HEK293T (cell line): ENCODE data around the gene ARHGAP5.

Experiments used
- ARNT ChIP-seq: fragments of 450-650 bp; IDR thresholded peaks from 2 replicates; pipeline ENCODE4 v1.6.1; 2017; ENCODE audit warnings: mild to moderate bottlenecking
- BHLHE40 ChIP-seq: fragments of 450-650 bp; IDR thresholded peaks from 2 replicates; pipeline ENCODE4 v1.6.1; 2016; ENCODE audit warnings: mild to moderate bottlenecking, moderate library complexity, borderline replicate concordance
- CTBP1 ChIP-seq: fragments of 450-650 bp; IDR thresholded peaks from 2 replicates; pipeline ENCODE4 v1.6.1; 2016; ENCODE audit warnings: borderline replicate concordance
- FOXA1 ChIP-seq: fragments of 450-650 bp; IDR thresholded peaks from 2 replicates; pipeline ENCODE4 v1.6.1; 2016; ENCODE audit warnings: mild to moderate bottlenecking
- FOXK2 ChIP-seq: fragments of 450-650 bp; IDR thresholded peaks from 2 replicates; pipeline ENCODE4 v1.6.1; 2016; ENCODE audit warnings: mild to moderate bottlenecking
- FOXM1 ChIP-seq: fragments of 450-650 bp; IDR thresholded peaks from 2 replicates; pipeline ENCODE4 v1.6.1; 2017; ENCODE audit warnings: mild to moderate bottlenecking, borderline replicate concordance
- HDGF ChIP-seq: fragments of 450-650 bp; IDR thresholded peaks from 2 replicates; pipeline ENCODE4 v1.6.1; 2017; ENCODE audit warnings: antibody characterized with exemption, borderline replicate concordance
- L3MBTL2 ChIP-seq: fragments of 450-650 bp; conservative IDR thresholded peaks from 2 replicates; pipeline ENCODE4 v1.6.1; 2016; ENCODE audit warnings: mild to moderate bottlenecking
- PKNOX1 ChIP-seq: fragments of 450-650 bp; IDR thresholded peaks from 2 replicates; pipeline ENCODE4 v1.6.1; 2016
- SP1 ChIP-seq: fragments of 450-650 bp; IDR thresholded peaks from 2 replicates; pipeline ENCODE4 v1.6.1; 2017
- TARDBP ChIP-seq: fragments of 450-650 bp; IDR thresholded peaks from 2 replicates; pipeline ENCODE4 v1.6.1; 2016

- TF ChIP-seq FOXA1, result no peak
- no peak for TF ChIP-seq FOXM1
- no peak for TF ChIP-seq CTBP1
- no peak for TF ChIP-seq BHLHE40
- TF ChIP-seq TARDBP, result no peak
- no peak for TF ChIP-seq HDGF
- no peak for TF ChIP-seq PKNOX1
- no peak for TF ChIP-seq SP1
- no peak for TF ChIP-seq FOXK2
- TF ChIP-seq ARNT, result no peak
- TF ChIP-seq L3MBTL2, result no peak
Measured at GRCh38 chr14:32110548-32110896, 33.4 kb downstream of the ARHGAP5 start.
